SK-N-SH (cell line): ENCODE measurements around the gene UNC79. TPM values are rescaled to one million over a fixed set of nuclear protein-coding genes. Genes with fewer than 3 reads are reported as not detected.

Experiments used
- CTCF ChIA-PET: fragments of 300-600, 350-600 bp; formaldehyde crosslinking; extraction: SDS; loops from one replicate; lab custom pipeline; 2021; lab: Yijun Ruan, JAX
- POLR2A ChIA-PET: fragments of 350-600 bp; sonication (Branson Sonifier 250); formaldehyde crosslinking; extraction: SDS; loops from one replicate; lab custom pipeline; 2020; ENCODE audit warnings: antibody characterized with exemption, inconsistent platforms; lab: Yijun Ruan, JAX
- DNase-seq: peaks from one replicate; pipeline ENCODE4 v3.0.0; 2012
- H2AFZ ChIP-seq: fragments of 200-600 bp; sonication (generic); 2 replicates; pipeline ENCODE4 v1.8.1; 2016; ENCODE audit warnings: antibody characterized with exemption, mild to moderate bottlenecking, low read depth
- H3F3A ChIP-seq: fragments of 200-600 bp; sonication (generic); replicated peaks from 2 replicates; pipeline ENCODE3; 2016; ENCODE audit warnings: antibody characterized with exemption, mild to moderate bottlenecking; ENCODE audit not compliant: insufficient read depth
- H3K27ac ChIP-seq, 2 experiments: fragments of 200-500 bp in 1 of 2; fragments of 200-600 bp in 1 of 2; sonication (Bioruptor generic) in 1 of 2; sonication (generic), shearing (Covaris generic) in 1 of 2; 2 replicates each; pipeline versions ENCODE4 v1.5.1 to v1.6.1; 2014 to 2016; ENCODE audit warnings: low read depth in 2 of 2, inconsistent platforms in 1 of 2, low read length in 1 of 2, mild to moderate bottlenecking in 1 of 2, mixed read lengths in 1 of 2
- H3K27me3 ChIP-seq: fragments of 200-600 bp; sonication (generic), shearing (Covaris generic); 2 replicates; pipeline ENCODE4 v1.6.1; 2016; ENCODE audit warnings: mixed run types; ENCODE audit not compliant: insufficient read depth
- H3K36me3 ChIP-seq, 2 experiments: fragments of 200-500 bp in 1 of 2; fragments of 200-600 bp in 1 of 2; sonication (Bioruptor generic) in 1 of 2; sonication (generic) in 1 of 2; replicated peaks in 1 of 2; 2 replicates each; pipeline versions ENCODE3 to v1.5.1; 2014 to 2016; ENCODE audit warnings: low read length in 1 of 2, mild to moderate bottlenecking in 1 of 2; ENCODE audit not compliant: insufficient read depth in 2 of 2, control insufficient read depth in 1 of 2
- H3K4me1 ChIP-seq, 2 experiments: fragments of 200-500 bp in 1 of 2; fragments of 200-600 bp in 1 of 2; sonication (Bioruptor generic) in 1 of 2; sonication (generic), shearing (Covaris generic) in 1 of 2; 2 replicates each; pipeline versions ENCODE4 v1.5.1 to v1.6.1; 2014 to 2016; ENCODE audit warnings: low read depth in 1 of 2, low read length in 1 of 2, mixed run types in 1 of 2; ENCODE audit not compliant: insufficient read depth in 2 of 2, control insufficient read depth in 1 of 2
- H3K4me2 ChIP-seq: fragments of 200-600 bp; sonication (generic), shearing (Covaris generic); 2 replicates; pipeline ENCODE4 v1.6.1; 2017; ENCODE audit warnings: mixed run types
- H3K4me3 ChIP-seq, 2 experiments: fragments of 200-500 bp in 1 of 2; fragments of 200-600 bp in 1 of 2; sonication (Bioruptor generic) in 1 of 2; sonication (generic), shearing (Covaris generic) in 1 of 2; 2 replicates each; pipeline versions ENCODE4 v1.5.1 to v1.8.1; 2014 to 2016; ENCODE audit warnings: low read depth in 2 of 2, inconsistent platforms in 1 of 2, low read length in 1 of 2, mild to moderate bottlenecking in 1 of 2, mixed read lengths in 1 of 2, moderate library complexity in 1 of 2
- H3K79me2 ChIP-seq: fragments of 200-600 bp; sonication (generic); 2 replicates; pipeline ENCODE4 v1.8.1; 2017; ENCODE audit warnings: mild to moderate bottlenecking; ENCODE audit not compliant: insufficient read depth
- H3K9ac ChIP-seq: fragments of 200-600 bp; sonication (generic); 2 replicates; pipeline ENCODE4 v1.6.1; 2017; ENCODE audit warnings: mixed run types
- H3K9me2 ChIP-seq: fragments of 200-600 bp; sonication (generic); 2 replicates; pipeline ENCODE4 v1.6.1; 2017; ENCODE audit warnings: mixed run types
- H3K9me3 ChIP-seq: fragments of 200-600 bp; sonication (generic); 2 replicates; pipeline ENCODE4 v1.6.1; 2017; ENCODE audit warnings: mixed run types, mild to moderate bottlenecking, moderate library complexity
- H4K20me1 ChIP-seq: fragments of 200-600 bp; sonication (generic); 2 replicates; pipeline ENCODE4 v1.6.1; 2017; ENCODE audit warnings: mild to moderate bottlenecking, mixed run types; ENCODE audit not compliant: insufficient read depth
- EP300 ChIP-seq, 2 experiments: IDR thresholded peaks; 2 replicates each; pipeline versions ENCODE4 v1.4.0 to v1.6.1; 2012; ENCODE audit warnings: borderline replicate concordance in 1 of 2, low read depth in 1 of 2, low read length in 1 of 2
- EZH2phosphoT487 ChIP-seq: fragments of 200-600 bp; sonication (generic); IDR thresholded peaks from 2 replicates; pipeline ENCODE4 v1.6.1; 2017; ENCODE audit warnings: low read depth, mixed run types, mild to moderate bottlenecking, antibody characterized with exemption, moderate library complexity, borderline replicate concordance
- FOSL2 ChIP-seq: IDR thresholded peaks from 2 replicates; pipeline ENCODE4 v1.4.0; 2012; ENCODE audit warnings: low read depth, mild to moderate bottlenecking, moderate library complexity, borderline replicate concordance
- FOXM1 ChIP-seq: IDR thresholded peaks from 2 replicates; pipeline ENCODE4 v1.4.0; 2012; ENCODE audit warnings: low read depth, mild to moderate bottlenecking
- GATA2 ChIP-seq: sonication (generic); formaldehyde crosslinking; IDR thresholded peaks from 2 replicates; pipeline ENCODE4 v1.5.0; 2020; ENCODE audit warnings: mild to moderate bottlenecking, missing genetic modification reagents
- JUND ChIP-seq: IDR thresholded peaks from 2 replicates; pipeline ENCODE4 v1.4.0; 2012
- MAX ChIP-seq: IDR thresholded peaks from 2 replicates; pipeline ENCODE4 v1.4.0; 2012; ENCODE audit warnings: low read depth
- MEF2A ChIP-seq: IDR thresholded peaks from 2 replicates; pipeline ENCODE4 v1.4.0; 2012; ENCODE audit warnings: low read depth, borderline replicate concordance
- POLR2AphosphoS5 ChIP-seq: IDR thresholded peaks from 2 replicates; pipeline ENCODE4 v1.6.1; 2012; ENCODE audit warnings: low read depth, low read length
- RAD21 ChIP-seq: IDR thresholded peaks from 2 replicates; pipeline ENCODE4 v1.6.1; 2012; ENCODE audit warnings: mild to moderate bottlenecking, low read length
- RCOR1 ChIP-seq: fragments of 150-350 bp; IDR thresholded peaks from 2 replicates; pipeline ENCODE4 v1.6.1; 2017; ENCODE audit warnings: antibody characterized with exemption, low read length
- REST ChIP-seq: IDR thresholded peaks from 2 replicates; pipeline ENCODE4 v1.6.1; 2012; ENCODE audit warnings: mild to moderate bottlenecking, low read depth, low read length, moderate library complexity
- SIN3A ChIP-seq: IDR thresholded peaks from 2 replicates; pipeline ENCODE4 v1.6.1; 2012; ENCODE audit warnings: low read depth, mild to moderate bottlenecking, low read length, moderate library complexity, borderline replicate concordance
- SMC3 ChIP-seq: IDR thresholded peaks from 2 replicates; pipeline ENCODE4 v1.6.1; 2012; ENCODE audit warnings: low read depth, low read length, improper control_type of control experiment
- TCF12 ChIP-seq: IDR thresholded peaks from 2 replicates; pipeline ENCODE4 v1.4.0; 2012
- WGBS: methylation state at CpG from one replicate; pipeline ENCODE4 v1.1.6; 2017; ENCODE audit warnings: low lambda C conversion rate; 5-methylcytosine and 5-hydroxymethylcytosine counted together
- polyA plus RNA-seq, 3 experiments: library from polyadenylated mRNA; depleted of rRNA; stranded (reverse); fragments of >200 nt; gene quantifications; 2 replicates each; pipeline ENCODE4 v1.2.3, GENCODE V29; 2012
- TF ChIP-seq, protein P1 (sequence below): fragments of 200-600 bp; sonication (generic); IDR thresholded peaks from 2 replicates; pipeline ENCODE4 v1.6.1; 2017; ENCODE audit warnings: antibody characterized with exemption, mild to moderate bottlenecking, moderate library complexity
- TF ChIP-seq, protein P2 (sequence below): fragments of 150-350 bp; IDR thresholded peaks from 2 replicates; pipeline ENCODE4 v1.6.1; 2017; ENCODE audit warnings: antibody characterized with exemption, low read length, low read depth, borderline replicate concordance
- TF ChIP-seq, protein P3 (sequence below): IDR thresholded peaks from 2 replicates; pipeline ENCODE4 v1.4.0; 2012; ENCODE audit warnings: low read depth, borderline replicate concordance

Gene UNC79
- polyA plus RNA-seq, 1 of the 3 experiments (the other 2 are of a cell fraction), result 0.10 TPM

DNA sequence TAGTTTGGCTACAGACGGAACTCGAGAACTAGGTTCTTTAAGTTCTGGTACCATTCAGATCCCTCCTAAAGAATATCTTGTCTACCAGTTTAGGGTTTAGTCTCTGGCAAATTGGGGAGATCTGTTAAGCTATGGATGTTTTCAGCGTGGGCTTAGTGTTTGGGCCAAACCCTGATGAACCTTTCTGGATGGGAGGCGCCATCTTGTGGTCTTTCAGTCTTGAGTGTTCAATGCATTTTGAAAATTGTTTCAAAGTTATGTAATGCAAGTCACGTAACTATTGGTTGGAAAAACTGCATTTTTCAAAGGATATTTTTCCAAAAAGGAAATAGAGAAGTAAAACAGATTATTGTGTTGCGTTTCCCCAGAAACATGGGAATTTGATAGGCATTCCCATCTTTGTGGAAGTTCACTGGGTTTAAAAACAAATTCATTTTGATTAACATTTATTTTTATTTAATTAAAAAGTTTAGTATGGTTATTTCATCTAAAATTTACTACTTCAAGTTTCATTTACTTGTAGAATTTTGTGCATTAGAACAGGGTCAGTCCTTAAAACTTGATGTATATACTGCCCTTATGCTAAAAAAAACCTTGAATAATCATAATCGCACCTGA lies 188.5 kb downstream of the UNC79 start:
- TF ChIP-seq, protein P1, sequence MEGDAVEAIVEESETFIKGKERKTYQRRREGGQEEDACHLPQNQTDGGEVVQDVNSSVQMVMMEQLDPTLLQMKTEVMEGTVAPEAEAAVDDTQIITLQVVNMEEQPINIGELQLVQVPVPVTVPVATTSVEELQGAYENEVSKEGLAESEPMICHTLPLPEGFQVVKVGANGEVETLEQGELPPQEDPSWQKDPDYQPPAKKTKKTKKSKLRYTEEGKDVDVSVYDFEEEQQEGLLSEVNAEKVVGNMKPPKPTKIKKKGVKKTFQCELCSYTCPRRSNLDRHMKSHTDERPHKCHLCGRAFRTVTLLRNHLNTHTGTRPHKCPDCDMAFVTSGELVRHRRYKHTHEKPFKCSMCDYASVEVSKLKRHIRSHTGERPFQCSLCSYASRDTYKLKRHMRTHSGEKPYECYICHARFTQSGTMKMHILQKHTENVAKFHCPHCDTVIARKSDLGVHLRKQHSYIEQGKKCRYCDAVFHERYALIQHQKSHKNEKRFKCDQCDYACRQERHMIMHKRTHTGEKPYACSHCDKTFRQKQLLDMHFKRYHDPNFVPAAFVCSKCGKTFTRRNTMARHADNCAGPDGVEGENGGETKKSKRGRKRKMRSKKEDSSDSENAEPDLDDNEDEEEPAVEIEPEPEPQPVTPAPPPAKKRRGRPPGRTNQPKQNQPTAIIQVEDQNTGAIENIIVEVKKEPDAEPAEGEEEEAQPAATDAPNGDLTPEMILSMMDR, result peak; percentile 56
- TF ChIP-seq SMC3, result peak; percentile 54; the same call in 1 of the 2 replicates
- peak; percentile 78 for TF ChIP-seq RAD21
- no peak for TF ChIP-seq MEF2A
- DNase-seq, result peak; percentile 47
- Histone ChIP-seq H3F3A (no peaks in the 10 kb centered on the region), H3K4me2 (no peak overlapping the region), H3K27me3 (no peaks in the 10 kb centered on the region), H4K20me1 (no peaks in the 10 kb centered on the region), H3K27ac (no peak overlapping the region), H3K9me2 (no peaks in the 10 kb centered on the region), H2AFZ (no peak overlapping the region), H3K36me3 (no peaks in the 10 kb centered on the region), H3K9ac (no peak overlapping the region), H3K4me3 (peak overlapping the region in 1 of 2 experiments; percentile 11; a peak in 1 of 4 replicates), H3K9me3 (no peaks in the 10 kb centered on the region), H3K4me1 (no peaks in the 10 kb centered on the region), H3K79me2 (no peaks in the 10 kb centered on the region)
- WGBS, result 43% methylated on average over 7 of the region's 7 CpGs
- POLR2A ChIA-PET, result no interaction called here
- CTCF ChIA-PET, result interaction anchor here (0.6 to 6.0 kb wide), 15 partner anchors 9 to 629 kb away, joined by 3 to 25 read pairs (median 3); partner anchors contain the start of genes GON7 and UBR7

GRCh38 chr14:93628048-93628447 lies 197.3 kb downstream of the UNC79 start:
- Histone ChIP-seq H3K27ac (no peak overlapping the region), H3K36me3 (peaks cover 0 to 4% of the 10 kb centered on the region in 2 experiments), H3K27me3 (no peaks in the 10 kb centered on the region), H3K4me2 (no peak overlapping the region), H3K9me2 (no peaks in the 10 kb centered on the region), H3F3A (no peaks in the 10 kb centered on the region), H2AFZ (no peak overlapping the region), H3K9me3 (no peaks in the 10 kb centered on the region), H4K20me1 (no peaks in the 10 kb centered on the region), H3K4me3 (no peak overlapping the region), H3K79me2 (no peaks in the 10 kb centered on the region), H3K9ac (no peak overlapping the region), H3K4me1 (no peaks in the 10 kb centered on the region)
- TF ChIP-seq RCOR1, result no peak
- TF ChIP-seq SMC3, result no peak
- TF ChIP-seq TCF12, result no peak
- no peak for TF ChIP-seq POLR2AphosphoS5
- no peak for TF ChIP-seq MAX
- TF ChIP-seq, protein P2, sequence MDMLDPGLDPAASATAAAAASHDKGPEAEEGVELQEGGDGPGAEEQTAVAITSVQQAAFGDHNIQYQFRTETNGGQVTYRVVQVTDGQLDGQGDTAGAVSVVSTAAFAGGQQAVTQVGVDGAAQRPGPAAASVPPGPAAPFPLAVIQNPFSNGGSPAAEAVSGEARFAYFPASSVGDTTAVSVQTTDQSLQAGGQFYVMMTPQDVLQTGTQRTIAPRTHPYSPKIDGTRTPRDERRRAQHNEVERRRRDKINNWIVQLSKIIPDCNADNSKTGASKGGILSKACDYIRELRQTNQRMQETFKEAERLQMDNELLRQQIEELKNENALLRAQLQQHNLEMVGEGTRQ, result no peak
- TF ChIP-seq FOSL2, result no peak
- no peak for TF ChIP-seq EZH2phosphoT487
- TF ChIP-seq SIN3A, result no peak
- TF ChIP-seq EP300 (IDR thresholded peaks at IDR 0.05; ENCODE audit: borderline replicate concordance in 1 of 2, low read depth in 1 of 2, low read length in 1 of 2), result no peak
- no peak for TF ChIP-seq REST
- TF ChIP-seq GATA2 (CRISPR knock-in tag), result no peak
- TF ChIP-seq, protein P3, sequence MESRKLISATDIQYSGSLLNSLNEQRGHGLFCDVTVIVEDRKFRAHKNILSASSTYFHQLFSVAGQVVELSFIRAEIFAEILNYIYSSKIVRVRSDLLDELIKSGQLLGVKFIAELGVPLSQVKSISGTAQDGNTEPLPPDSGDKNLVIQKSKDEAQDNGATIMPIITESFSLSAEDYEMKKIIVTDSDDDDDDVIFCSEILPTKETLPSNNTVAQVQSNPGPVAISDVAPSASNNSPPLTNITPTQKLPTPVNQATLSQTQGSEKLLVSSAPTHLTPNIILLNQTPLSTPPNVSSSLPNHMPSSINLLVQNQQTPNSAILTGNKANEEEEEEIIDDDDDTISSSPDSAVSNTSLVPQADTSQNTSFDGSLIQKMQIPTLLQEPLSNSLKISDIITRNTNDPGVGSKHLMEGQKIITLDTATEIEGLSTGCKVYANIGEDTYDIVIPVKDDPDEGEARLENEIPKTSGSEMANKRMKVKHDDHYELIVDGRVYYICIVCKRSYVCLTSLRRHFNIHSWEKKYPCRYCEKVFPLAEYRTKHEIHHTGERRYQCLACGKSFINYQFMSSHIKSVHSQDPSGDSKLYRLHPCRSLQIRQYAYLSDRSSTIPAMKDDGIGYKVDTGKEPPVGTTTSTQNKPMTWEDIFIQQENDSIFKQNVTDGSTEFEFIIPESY, result no peak
- no peak for TF ChIP-seq JUND
- TF ChIP-seq FOXM1, result no peak
- WGBS, result 33% methylated on average over 4 of the region's 4 CpGs
- no peak for DNase-seq
- ChIA-PET POLR2A (no interaction called here), CTCF (interaction anchor here (1.1 kb wide), 1 partner anchor 312 kb away, joined by 3 read pairs; no protein-coding TSS in a partner anchor)
